A549 (cell line): ENCODE results near the gene DYNLT2. TPM values are rescaled to one million over a fixed set of nuclear protein-coding genes. Genes with fewer than 3 reads are reported as not detected.

Source experiments
- ATAC-seq, 2 experiments: fragments of 200-7000 bp in 1 of 2; fragments of >200 bp in 1 of 2; cut with Nextera tagmentation in 1 of 2; cut with Tn5 transposase in 1 of 2; 3 replicates each; pipeline versions ENCODE4 v1.8.0 to v1.9.1; 2018 to 2020; ENCODE audit warnings: mild to moderate bottlenecking in 1 of 2, moderate library complexity in 1 of 2
- CTCF ChIA-PET: fragments of 300-600 bp; sonication (Branson Sonifier 250); formaldehyde crosslinking; extraction: SDS; loops from one replicate; lab custom pipeline; 2021; ENCODE audit warnings: antibody characterized with exemption, inconsistent platforms; lab: Yijun Ruan, JAX
- POLR2A ChIA-PET: fragments of 350-600 bp; formaldehyde crosslinking; extraction: SDS; loops from one replicate; lab custom pipeline; 2021; ENCODE audit warnings: antibody characterized with exemption, inconsistent platforms; lab: Yijun Ruan, JAX
- DNase-seq, 2 experiments: peaks; one replicate each; pipeline versions ENCODE4 v3.0.0 to v3.0.0-alpha.2; 2011 to 2016; ENCODE audit warnings: low read depth in 1 of 2, low spot score in 1 of 2
- FAIRE-seq: peaks from 2 replicates; lab custom pipeline; 2011; peaks lifted over from hg19 to GRCh38; lab: Jason Lieb, UNC
- H3K27ac ChIP-seq, 2 experiments: fragments of >200 bp; sonication (Bioruptor Twin); formaldehyde crosslinking; 3 replicates each; pipeline ENCODE4 v1.5.1; 2016 to 2017
- H3K4me1 ChIP-seq: fragments of >200 bp; sonication (Bioruptor Twin); formaldehyde crosslinking; 3 replicates; pipeline ENCODE4 v1.6.1; 2016
- H3K4me2 ChIP-seq: fragments of >200 bp; sonication (Bioruptor Twin); formaldehyde crosslinking; 3 replicates; pipeline ENCODE4 v1.6.1; 2016
- H3K4me3 ChIP-seq: fragments of >200 bp; sonication (Bioruptor Twin); formaldehyde crosslinking; 3 replicates; pipeline ENCODE4 v1.5.1; 2016
- H3K9me3 ChIP-seq: fragments of >200 bp; sonication (Bioruptor Twin); formaldehyde crosslinking; 3 replicates; pipeline ENCODE4 v1.6.1; 2016
- CBX8 ChIP-seq: fragments of 200-600 bp; sonication (generic); IDR thresholded peaks from 2 replicates; pipeline ENCODE4 v1.6.1; 2016
- CEBPB ChIP-seq, 2 experiments: fragments of >200 bp in 1 of 2; sonication (Bioruptor Twin) in 1 of 2; formaldehyde crosslinking in 1 of 2; IDR thresholded peaks; 2 replicates each; pipeline ENCODE4 v1.6.1; 2012 to 2016
- CHD2 ChIP-seq: fragments of 150-350 bp; IDR thresholded peaks from 2 replicates; pipeline ENCODE4 v1.6.1; 2014; ENCODE audit warnings: low read length; ENCODE audit not compliant: partially characterized antibody
- CHD4 ChIP-seq: fragments of 200-600 bp; sonication (generic); IDR thresholded peaks from 2 replicates; pipeline ENCODE4 v1.6.1; 2016; ENCODE audit warnings: antibody characterized with exemption, mild to moderate bottlenecking, borderline replicate concordance
- EHMT2 ChIP-seq: fragments of 200-600 bp; sonication (generic); IDR thresholded peaks from 2 replicates; pipeline ENCODE4 v1.6.1; 2016; ENCODE audit warnings: antibody characterized with exemption, low read depth, mild to moderate bottlenecking, moderate library complexity
- ESRRA ChIP-seq: fragments of 150-350 bp; IDR thresholded peaks from 2 replicates; pipeline ENCODE4 v1.6.1; 2014; ENCODE audit warnings: mild to moderate bottlenecking, low read length, borderline replicate concordance
- HDAC2 ChIP-seq: fragments of 200-600 bp; sonication (generic); IDR thresholded peaks from 2 replicates; pipeline ENCODE4 v1.6.1; 2016
- HEYL ChIP-seq: fragments of 250-450 bp; sonication (Bioruptor Pico); IDR thresholded peaks from 2 replicates; pipeline ENCODE4 v1.8.0; 2021; ENCODE audit warnings: mild to moderate bottlenecking, moderate library complexity
- HOXA7 ChIP-seq: fragments of 250-450 bp; sonication (Bioruptor Pico); IDR thresholded peaks from 2 replicates; pipeline ENCODE4 v1.5.0; 2020; ENCODE audit warnings: mild to moderate bottlenecking, moderate library complexity
- HOXB5 ChIP-seq: fragments of 250-450 bp; sonication (Bioruptor Pico); IDR thresholded peaks from 2 replicates; pipeline ENCODE4 v1.5.0; 2020; ENCODE audit warnings: mild to moderate bottlenecking, moderate library complexity
- JUN ChIP-seq, 2 experiments: fragments of >200 bp; sonication (Bioruptor Twin); formaldehyde crosslinking; IDR thresholded peaks; 2 replicates in 1 of 2; 3 replicates in 1 of 2; pipeline ENCODE4 v1.6.1; 2016 to 2017
- KDM5A ChIP-seq: fragments of 200-600 bp; sonication (generic); IDR thresholded peaks from 2 replicates; pipeline ENCODE4 v1.6.1; 2016; ENCODE audit warnings: antibody characterized with exemption, mild to moderate bottlenecking
- MAFK ChIP-seq: fragments of 450-650 bp; IDR thresholded peaks from 2 replicates; pipeline ENCODE4 v1.6.1; 2014; ENCODE audit not compliant: partially characterized antibody
- MAZ ChIP-seq: fragments of 150-350 bp; IDR thresholded peaks from 2 replicates; pipeline ENCODE4 v1.6.1; 2014; ENCODE audit warnings: antibody characterized with exemption, low read depth, low read length, borderline replicate concordance
- MYC ChIP-seq: IDR thresholded peaks from 2 replicates; pipeline ENCODE4 v1.6.1; 2012; ENCODE audit warnings: mild to moderate bottlenecking, inconsistent platforms, low read length, improper control_type of control experiment, borderline replicate concordance
- NFE2L2 ChIP-seq: fragments of 150-350 bp; conservative IDR thresholded peaks from 2 replicates; pipeline ENCODE4 v1.6.1; 2014; ENCODE audit warnings: low read length
- NPAS2 ChIP-seq: fragments of 250-450 bp; sonication (Bioruptor Pico); IDR thresholded peaks from 2 replicates; pipeline ENCODE4 v1.8.0; 2022; ENCODE audit warnings: mild to moderate bottlenecking, moderate library complexity, borderline replicate concordance
- NR3C1 ChIP-seq: fragments of >200 bp; sonication (Bioruptor Twin); formaldehyde crosslinking; IDR thresholded peaks from 3 replicates; pipeline ENCODE4 v1.6.1; 2017
- PHF8 ChIP-seq: fragments of 200-600 bp; sonication (generic); IDR thresholded peaks from 2 replicates; pipeline ENCODE4 v1.6.1; 2016; ENCODE audit warnings: low read depth, mild to moderate bottlenecking, antibody characterized with exemption, moderate library complexity, borderline replicate concordance
- POLR2A ChIP-seq: IDR thresholded peaks from 2 replicates; pipeline ENCODE4 v1.6.1; 2012; ENCODE audit warnings: mild to moderate bottlenecking, low read length
- POLR2AphosphoS2 ChIP-seq: conservative IDR thresholded peaks from 2 replicates; pipeline ENCODE4 v1.6.1; 2012; ENCODE audit warnings: low read length, improper control_type of control experiment, inconsistent platforms
- RCOR1 ChIP-seq: fragments of 150-350 bp; IDR thresholded peaks from 2 replicates; pipeline ENCODE4 v1.6.1; 2014; ENCODE audit warnings: antibody characterized with exemption, low read length, low read depth
- RFX5 ChIP-seq: fragments of 450-650 bp; IDR thresholded peaks from 2 replicates; pipeline ENCODE4 v1.7.1; 2014; ENCODE audit warnings: antibody characterized with exemption, mild to moderate bottlenecking, moderate library complexity
- RNF2 ChIP-seq: fragments of 200-600 bp; sonication (generic); IDR thresholded peaks from 2 replicates; pipeline ENCODE4 v1.6.1; 2016; ENCODE audit warnings: low read depth, mild to moderate bottlenecking, antibody characterized with exemption, moderate library complexity, borderline replicate concordance
- SMC3 ChIP-seq: fragments of >200 bp; sonication (Bioruptor Twin); formaldehyde crosslinking; IDR thresholded peaks from 3 replicates; pipeline ENCODE4 v1.6.1; 2018; ENCODE audit warnings: inconsistent platforms
- SREBF2 ChIP-seq: fragments of 450-650 bp; IDR thresholded peaks from 2 replicates; pipeline ENCODE4 v1.6.1; 2014; ENCODE audit warnings: mild to moderate bottlenecking, moderate library complexity
- TP53 ChIP-seq: fragments of 250-450 bp; sonication (Bioruptor Pico); IDR thresholded peaks from 2 replicates; pipeline ENCODE4 v1.5.0; 2021; ENCODE audit warnings: mild to moderate bottlenecking, moderate library complexity
- ZFP36 ChIP-seq: fragments of 450-650 bp; IDR thresholded peaks from 2 replicates; pipeline ENCODE4 v1.6.1; 2014; ENCODE audit warnings: borderline replicate concordance; ENCODE audit not compliant: partially characterized antibody
- ZSCAN20 ChIP-seq: fragments of 250-450 bp; sonication (Bioruptor Pico); IDR thresholded peaks from 2 replicates; pipeline ENCODE4 v1.8.0; 2022; ENCODE audit warnings: mild to moderate bottlenecking, moderate library complexity
- WGBS: methylation state at CpG from one replicate; pipeline ENCODE4 v1.1.6; 2017; ENCODE audit errors: missing lambda C conversion rate; 5-methylcytosine and 5-hydroxymethylcytosine counted together
- polyA minus RNA-seq: library from RNA; depleted of rRNA, polyadenylated mRNA; stranded (reverse); fragments of >200 nt; gene quantifications from 2 replicates; pipeline ENCODE4 v1.2.3, GENCODE V29; 2011; rRNA and poly(A)+ RNA removed
- polyA plus RNA-seq, 4 experiments: library from polyadenylated mRNA; depleted of rRNA in 3 of 4; stranded (reverse); fragments of >200 nt; fragmentation: RNase III in 1 of 4; extraction: RNeasy Plus Mini Kit Qiagen cat#74134 plus additional on column Dnase treatment in 1 of 4; gene quantifications; 2 replicates in 3 of 4; 3 replicates in 1 of 4; pipeline ENCODE4 v1.2.3, GENCODE V29; 2011 to 2017
- TF ChIP-seq, protein P1 (sequence below): fragments of 250-450 bp; sonication (Bioruptor Pico); IDR thresholded peaks from 2 replicates; pipeline ENCODE4 v1.5.0; 2020; ENCODE audit warnings: low read depth, mild to moderate bottlenecking, moderate library complexity
- TF ChIP-seq, protein P2 (sequence below): fragments of 150-350 bp; IDR thresholded peaks from 2 replicates; pipeline ENCODE4 v1.6.1; 2014; ENCODE audit warnings: low read depth, mild to moderate bottlenecking, low read length
- TF ChIP-seq, protein P3 (sequence below): IDR thresholded peaks from 2 replicates; pipeline ENCODE4 v1.6.1; 2012; ENCODE audit warnings: low read depth, borderline replicate concordance
- TF ChIP-seq, protein P4 (sequence below): fragments of 200-600 bp; sonication (generic); IDR thresholded peaks from 2 replicates; pipeline ENCODE4 v1.6.1; 2016; ENCODE audit warnings: antibody characterized with exemption, mild to moderate bottlenecking, moderate library complexity
- TF ChIP-seq, protein P5 (sequence below): IDR thresholded peaks from 2 replicates; pipeline ENCODE4 v1.6.1; 2012

Gene DYNLT2
- polyA plus RNA-seq (2011; rRNA removed) (0.85 and 2.0 TPM in 2 replicates), polyA plus RNA-seq (2017; fragmentation: RNase III; extraction: RNeasy Plus Mini Kit Qiagen cat#74134 plus additional on column Dnase treatment) (1.1 to 1.4 TPM (median 1.1 TPM) in 3 replicates), polyA minus RNA-seq (0.21 and 0.78 TPM in 2 replicates)
- 0.58 and 0.69 TPM in 2 replicates for polyA plus RNA-seq (2012; cell fraction: cytosol; rRNA removed)
- 0.25 and 0.83 TPM in 2 replicates for polyA plus RNA-seq (2012; cell fraction: nucleus; rRNA removed)

DNA sequence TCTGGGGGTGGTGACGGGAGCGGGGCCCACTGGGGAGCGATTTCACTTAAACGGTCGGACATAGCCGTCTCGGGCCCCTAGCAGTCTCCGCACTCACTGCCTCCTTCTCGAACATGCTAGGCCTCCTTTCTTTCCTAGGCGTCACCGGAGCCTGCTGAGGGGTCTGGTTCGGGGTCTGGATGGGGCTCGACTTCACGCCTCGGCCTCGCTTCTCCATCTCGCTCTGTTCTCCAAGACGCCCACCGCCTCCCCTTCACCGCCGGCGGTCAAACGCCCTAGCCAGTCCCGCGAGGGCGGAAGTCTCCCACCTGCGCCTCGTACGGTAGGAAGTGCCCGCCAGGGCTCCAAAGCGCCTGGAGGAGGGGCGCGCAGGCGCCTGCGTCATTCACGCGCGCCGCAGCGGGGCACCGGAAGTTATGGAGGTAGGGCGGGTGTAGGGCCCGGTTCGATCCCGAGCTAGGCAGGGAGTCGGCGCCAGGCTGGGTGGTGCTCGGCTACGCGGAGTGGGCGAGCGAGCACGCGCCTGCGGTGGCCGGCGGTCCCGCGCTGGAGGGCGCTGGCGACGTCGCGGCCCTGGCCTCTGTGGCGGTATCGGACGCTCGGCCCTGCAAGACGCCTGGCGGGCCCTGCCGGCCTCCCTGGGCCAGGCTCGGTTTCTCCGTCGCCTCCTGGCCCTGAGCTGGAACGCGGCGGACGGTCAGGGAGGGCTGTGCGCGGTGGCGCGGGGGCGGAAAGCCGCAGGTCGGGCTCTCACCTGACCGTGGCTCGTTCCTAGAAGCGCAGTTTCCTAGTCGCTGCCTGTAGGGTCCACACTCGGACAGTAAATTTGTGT is at the start of gene DYNLT2, which contains the start of gene ERMARD:
TSS of gene DYNLT2 (minus strand) at position 331 of the 832 bp plus-strand sequence. CDS start at position 217, 114 bp downstream.
TSS of gene ERMARD (plus strand) at position 381 of the 832 bp plus-strand sequence. CDS start at position 417, 36 bp downstream.
- no peak for FAIRE-seq
- CTCF ChIA-PET = interaction anchor here (0.9 kb wide), 1 partner anchor 20 kb away, joined by 3 read pairs; no protein-coding TSS in a partner anchor
- TF ChIP-seq NR3C1 (no peak), ESRRA (no peak), ZFP36 (no peak), MAZ (0 out of 2 replicates have a peak, but pooled peaks have one; percentile 29), EHMT2 (no peak), TP53 (0 out of 2 replicates have a peak, but pooled peaks have one; percentile 68), HDAC2 (no peak), SREBF2 (no peak), POLR2A (peak; percentile 85), MAFK (no peak), RNF2 (no peak), JUN (IDR thresholded peaks at IDR 0.05) (peak; percentile 71 to 91), CEBPB (IDR thresholded peaks at IDR 0.05) (no peak), PHF8 (peak; percentile 97), NPAS2 (CRISPR knock-in tag) (no peak), SMC3 (no peak), RCOR1 (no peak), CBX8 (no peak; the same call in 1 of the 2 replicates), RFX5 (peak; percentile 13; the same call in 1 of the 2 replicates), NFE2L2 (no peak), POLR2AphosphoS2 (no peak), MYC (no peak; the same call in 1 of the 2 replicates), HEYL (no peak), KDM5A (peak; percentile 69), HOXA7 (no peak), CHD4 (no peak), ZSCAN20 (CRISPR knock-in tag) (no peak), HOXB5 (no peak), CHD2 (peak; percentile 70)
- TF ChIP-seq, protein P1, sequence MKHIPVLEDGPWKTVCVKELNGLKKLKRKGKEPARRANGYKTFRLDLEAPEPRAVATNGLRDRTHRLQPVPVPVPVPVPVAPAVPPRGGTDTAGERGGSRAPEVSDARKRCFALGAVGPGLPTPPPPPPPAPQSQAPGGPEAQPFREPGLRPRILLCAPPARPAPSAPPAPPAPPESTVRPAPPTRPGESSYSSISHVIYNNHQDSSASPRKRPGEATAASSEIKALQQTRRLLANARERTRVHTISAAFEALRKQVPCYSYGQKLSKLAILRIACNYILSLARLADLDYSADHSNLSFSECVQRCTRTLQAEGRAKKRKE (CRISPR knock-in tag) = no peak
- TF ChIP-seq, protein P2, sequence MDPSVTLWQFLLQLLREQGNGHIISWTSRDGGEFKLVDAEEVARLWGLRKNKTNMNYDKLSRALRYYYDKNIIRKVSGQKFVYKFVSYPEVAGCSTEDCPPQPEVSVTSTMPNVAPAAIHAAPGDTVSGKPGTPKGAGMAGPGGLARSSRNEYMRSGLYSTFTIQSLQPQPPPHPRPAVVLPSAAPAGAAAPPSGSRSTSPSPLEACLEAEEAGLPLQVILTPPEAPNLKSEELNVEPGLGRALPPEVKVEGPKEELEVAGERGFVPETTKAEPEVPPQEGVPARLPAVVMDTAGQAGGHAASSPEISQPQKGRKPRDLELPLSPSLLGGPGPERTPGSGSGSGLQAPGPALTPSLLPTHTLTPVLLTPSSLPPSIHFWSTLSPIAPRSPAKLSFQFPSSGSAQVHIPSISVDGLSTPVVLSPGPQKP = peak; percentile 73; the same call in 1 of the 2 replicates
- TF ChIP-seq, protein P3, sequence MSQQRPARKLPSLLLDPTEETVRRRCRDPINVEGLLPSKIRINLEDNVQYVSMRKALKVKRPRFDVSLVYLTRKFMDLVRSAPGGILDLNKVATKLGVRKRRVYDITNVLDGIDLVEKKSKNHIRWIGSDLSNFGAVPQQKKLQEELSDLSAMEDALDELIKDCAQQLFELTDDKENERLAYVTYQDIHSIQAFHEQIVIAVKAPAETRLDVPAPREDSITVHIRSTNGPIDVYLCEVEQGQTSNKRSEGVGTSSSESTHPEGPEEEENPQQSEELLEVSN = peak; percentile 69
- TF ChIP-seq, protein P4, sequence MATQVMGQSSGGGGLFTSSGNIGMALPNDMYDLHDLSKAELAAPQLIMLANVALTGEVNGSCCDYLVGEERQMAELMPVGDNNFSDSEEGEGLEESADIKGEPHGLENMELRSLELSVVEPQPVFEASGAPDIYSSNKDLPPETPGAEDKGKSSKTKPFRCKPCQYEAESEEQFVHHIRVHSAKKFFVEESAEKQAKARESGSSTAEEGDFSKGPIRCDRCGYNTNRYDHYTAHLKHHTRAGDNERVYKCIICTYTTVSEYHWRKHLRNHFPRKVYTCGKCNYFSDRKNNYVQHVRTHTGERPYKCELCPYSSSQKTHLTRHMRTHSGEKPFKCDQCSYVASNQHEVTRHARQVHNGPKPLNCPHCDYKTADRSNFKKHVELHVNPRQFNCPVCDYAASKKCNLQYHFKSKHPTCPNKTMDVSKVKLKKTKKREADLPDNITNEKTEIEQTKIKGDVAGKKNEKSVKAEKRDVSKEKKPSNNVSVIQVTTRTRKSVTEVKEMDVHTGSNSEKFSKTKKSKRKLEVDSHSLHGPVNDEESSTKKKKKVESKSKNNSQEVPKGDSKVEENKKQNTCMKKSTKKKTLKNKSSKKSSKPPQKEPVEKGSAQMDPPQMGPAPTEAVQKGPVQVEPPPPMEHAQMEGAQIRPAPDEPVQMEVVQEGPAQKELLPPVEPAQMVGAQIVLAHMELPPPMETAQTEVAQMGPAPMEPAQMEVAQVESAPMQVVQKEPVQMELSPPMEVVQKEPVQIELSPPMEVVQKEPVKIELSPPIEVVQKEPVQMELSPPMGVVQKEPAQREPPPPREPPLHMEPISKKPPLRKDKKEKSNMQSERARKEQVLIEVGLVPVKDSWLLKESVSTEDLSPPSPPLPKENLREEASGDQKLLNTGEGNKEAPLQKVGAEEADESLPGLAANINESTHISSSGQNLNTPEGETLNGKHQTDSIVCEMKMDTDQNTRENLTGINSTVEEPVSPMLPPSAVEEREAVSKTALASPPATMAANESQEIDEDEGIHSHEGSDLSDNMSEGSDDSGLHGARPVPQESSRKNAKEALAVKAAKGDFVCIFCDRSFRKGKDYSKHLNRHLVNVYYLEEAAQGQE = peak; percentile 67
- TF ChIP-seq, protein P5, sequence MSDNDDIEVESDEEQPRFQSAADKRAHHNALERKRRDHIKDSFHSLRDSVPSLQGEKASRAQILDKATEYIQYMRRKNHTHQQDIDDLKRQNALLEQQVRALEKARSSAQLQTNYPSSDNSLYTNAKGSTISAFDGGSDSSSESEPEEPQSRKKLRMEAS = peak; percentile 86

More for the DNA sequence above, at the start of gene DYNLT2, which contains the start of gene ERMARD:
- peaks cover 12% of the 10 kb centered on the region; the same call in 1 of the 3 replicates for H3K4me1 ChIP-seq
- peak within 1 kb of the TSS; percentile 88 for H3K4me3 ChIP-seq
- peak within 1 kb of the TSS; percentile 94 to 100 for H3K27ac ChIP-seq
- POLR2A ChIA-PET = interaction anchor here (0.6 to 1.5 kb wide), 8 partner anchors 13 to 803 kb away, joined by 3 to 8 read pairs (median 6); partner anchors contain the start of genes C6orf120, TBP and WDR27
- 0% methylated on average over 13 of the region's 90 CpGs for WGBS
- ATAC-seq (peak; percentile 98), DNase-seq (peak; percentile 72 to 93)
- no peaks in the 10 kb centered on the region for H3K9me3 ChIP-seq
- H3K4me2 ChIP-seq = peak within 1 kb of the TSS; percentile 87
